HepG2 (cell line): ENCODE measurements around the gene PIEZO1. TPM values are rescaled to one million over a fixed set of nuclear protein-coding genes. Genes with fewer than 3 reads are reported as not detected.

Experiments used
- AKNA ChIP-seq: sonication (generic); formaldehyde crosslinking; IDR thresholded peaks from 2 replicates; pipeline ENCODE4 v1.4.0; 2020; ENCODE audit warnings: missing genetic modification reagents, borderline replicate concordance
- BRD4 ChIP-seq: sonication (generic); formaldehyde crosslinking; IDR thresholded peaks from 2 replicates; pipeline ENCODE4 v1.4.0; 2020; ENCODE audit warnings: missing genetic modification reagents
- DNMT3B ChIP-seq: conservative IDR thresholded peaks from 2 replicates; pipeline ENCODE4 v1.6.1; 2016; ENCODE audit warnings: missing biosample characterization, control low read depth
- FUBP1 ChIP-seq: sonication (generic); formaldehyde crosslinking; IDR thresholded peaks from 2 replicates; pipeline ENCODE4 v1.5.1; 2020; ENCODE audit warnings: missing genetic modification reagents, mild to moderate bottlenecking, borderline replicate concordance
- HDAC1 ChIP-seq: sonication (generic); formaldehyde crosslinking; IDR thresholded peaks from 2 replicates; pipeline ENCODE4 v1.5.1; 2020; ENCODE audit warnings: mild to moderate bottlenecking, missing genetic modification reagents
- HNF1B ChIP-seq: sonication (generic); formaldehyde crosslinking; IDR thresholded peaks from 2 replicates; pipeline ENCODE4 v1.5.1; 2020; ENCODE audit warnings: mild to moderate bottlenecking, moderate library complexity, missing genetic modification reagents
- HOXA3 ChIP-seq: sonication (generic); formaldehyde crosslinking; IDR thresholded peaks from 2 replicates; pipeline ENCODE4 v1.5.0; 2020; ENCODE audit warnings: missing genetic modification reagents
- IKZF4 ChIP-seq: sonication (generic); formaldehyde crosslinking; IDR thresholded peaks from 2 replicates; pipeline ENCODE4 v1.5.1; 2020; ENCODE audit warnings: borderline replicate concordance, mild to moderate bottlenecking, low read depth, missing genetic modification reagents; ENCODE audit errors: not compliant biosample characterization
- MTF2 ChIP-seq: sonication (generic); formaldehyde crosslinking; IDR thresholded peaks from 2 replicates; pipeline ENCODE4 v1.5.0; 2020; ENCODE audit warnings: missing genetic modification reagents, borderline replicate concordance
- MYC ChIP-seq: sonication (generic); formaldehyde crosslinking; IDR thresholded peaks from 2 replicates; pipeline ENCODE4 v1.9.0; 2021; ENCODE audit warnings: missing genetic modification reagents, borderline replicate concordance
- NONO ChIP-seq, 2 experiments: fragments of 450-650 bp in 1 of 2; sonication (generic) in 1 of 2; formaldehyde crosslinking in 1 of 2; IDR thresholded peaks in 1 of 2; conservative IDR thresholded peaks in 1 of 2; 2 replicates each; pipeline versions ENCODE4 v1.6.1 to v1.8.0; 2017 to 2022; ENCODE audit warnings: mild to moderate bottlenecking in 1 of 2, missing genetic modification reagents in 1 of 2, moderate library complexity in 1 of 2
- NR0B2 ChIP-seq: sonication (generic); formaldehyde crosslinking; IDR thresholded peaks from 2 replicates; pipeline ENCODE4 v1.4.0; 2020; ENCODE audit warnings: mild to moderate bottlenecking, missing genetic modification reagents
- RNF219 ChIP-seq: sonication (generic); formaldehyde crosslinking; IDR thresholded peaks from 2 replicates; pipeline ENCODE4 v1.5.0; 2020; ENCODE audit warnings: mild to moderate bottlenecking, missing genetic modification reagents
- RXRA ChIP-seq: sonication (generic); formaldehyde crosslinking; IDR thresholded peaks from 2 replicates; pipeline ENCODE4 v1.5.1; 2020; ENCODE audit warnings: missing genetic modification reagents
- ZFP36L1 ChIP-seq: sonication (generic); formaldehyde crosslinking; IDR thresholded peaks from 2 replicates; pipeline ENCODE4 v1.8.0; 2022; ENCODE audit warnings: mild to moderate bottlenecking, missing genetic modification reagents, moderate library complexity
- ZFY ChIP-seq: sonication (generic); formaldehyde crosslinking; IDR thresholded peaks from 2 replicates; pipeline ENCODE4 v1.4.0; 2020; ENCODE audit warnings: missing genetic modification reagents
- polyA plus RNA-seq, 8 experiments: library from polyadenylated mRNA; depleted of rRNA in 3 of 8; stranded (reverse) in 7 of 8; unstranded in 1 of 8; fragments of >200 nt; fragmentation: Illumina TruSeq in 4 of 8; extraction: Trizol in 4 of 8; gene quantifications; 2 replicates each; pipeline versions ENCODE4 v1.2.1 to v1.2.3, GENCODE V29; 2011 to 2016; ENCODE audit warnings: low read depth in 4 of 8, missing spikeins in 1 of 8, mixed read lengths in 1 of 8; ENCODE audit not compliant: insufficient read depth in 1 of 8
- total RNA-seq, 5 experiments: library from RNA; depleted of rRNA; stranded (reverse); fragments of >200 nt; fragmentation: Illumina TruSeq; extraction: Trizol; gene quantifications; 2 replicates each; pipeline ENCODE4 v1.2.3, GENCODE V29; 2016; ENCODE audit warnings: low read depth in 1 of 5

Gene PIEZO1
- total and polyA plus RNA-seq, 2 of the 13 experiments (the other 11 are each of a cell fraction or from before 2014, with no cell fraction given): 67.9 to 85.0 TPM

GRCh38 chr16:88784074-88784855 is 755 bp downstream of the PIEZO1 start (continued):
- TF ChIP-seq FUBP1 (CRISPR knock-in tag) (no peak), HOXA3 (CRISPR knock-in tag) (peak; percentile 58; the same call in 1 of the 2 replicates), BRD4 (CRISPR knock-in tag) (0 out of 2 replicates have a peak, but pooled peaks have one; percentile 39), IKZF4 (no peak), DNMT3B (peak; percentile 28; the same call in 1 of the 2 replicates), RXRA (CRISPR knock-in tag) (0 out of 2 replicates have a peak, but pooled peaks have one; percentile 1), HDAC1 (peak; percentile 29), NR0B2 (CRISPR knock-in tag) (peak; percentile 79), ZFP36L1 (no peak), MYC (CRISPR knock-in tag) (peak; percentile 56; the same call in 1 of the 2 replicates), MTF2 (CRISPR knock-in tag) (no peak), ZFY (peak; percentile 75), RNF219 (CRISPR knock-in tag) (no peak), AKNA (no peak), HNF1B (CRISPR knock-in tag) (0 out of 2 replicates have a peak, but pooled peaks have one; percentile 52), NONO (IDR thresholded peaks at IDR 0.05) (no peak), NONO (CRISPR knock-in tag; conservative IDR thresholded peaks at IDR 0.05) (no peak)
